ENCODE measurements around the gene ATP10A.

- no peak for TF ChIP-seq CTCF (IDR thresholded peaks at IDR 0.05; ENCODE audit: low read length)
- no peak for TF ChIP-seq EZH2 (IDR thresholded peaks at IDR 0.05; ENCODE audit: borderline replicate concordance, low read length)
Observed at GRCh38 chr15:25773248-25773647, 89.9 kb downstream of the ATP10A start.
